Measurements from ENCODE around the gene CDC42EP4.

DNA sequence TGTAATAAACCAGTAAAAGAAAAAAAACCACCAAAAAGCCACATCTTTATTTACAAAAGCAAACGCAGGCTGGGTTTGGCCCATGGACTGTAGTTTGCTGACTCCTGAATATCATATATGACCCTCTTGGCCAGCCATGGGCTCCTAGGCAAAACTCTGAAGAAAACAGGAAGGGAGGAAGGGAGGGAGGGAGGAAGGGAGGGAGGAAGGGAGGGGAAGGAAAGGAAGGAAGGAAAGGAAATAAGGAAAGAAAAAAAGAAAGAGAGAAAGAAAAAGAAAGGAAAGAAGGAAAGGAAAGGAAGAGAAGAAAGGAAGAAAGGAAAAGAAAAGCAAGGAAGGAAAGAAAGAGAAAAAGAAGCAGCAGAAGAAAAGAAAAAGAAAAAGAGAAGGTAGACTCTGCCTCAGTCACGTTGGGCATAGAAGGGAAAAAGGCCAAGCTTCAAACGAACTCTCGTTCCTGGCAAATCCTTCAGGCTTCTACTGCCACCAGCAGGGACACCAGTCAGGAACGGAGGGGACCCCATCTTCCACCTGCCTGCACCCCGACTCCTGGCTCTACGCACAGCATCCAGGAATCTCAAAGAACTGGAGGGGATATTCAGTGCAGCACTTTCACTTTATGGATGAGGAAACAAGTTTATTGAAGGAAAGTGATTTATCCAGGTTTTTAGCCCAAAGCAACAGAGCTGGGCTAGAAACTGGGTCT, 22.1 kb downstream of the CDC42EP4 start:
- TF ChIP-seq CTCF (IDR thresholded peaks at IDR 0.05) (no peak), POLR2A (IDR thresholded peaks at IDR 0.05) (no peak), EP300 (IDR thresholded peaks at IDR 0.05) (no peak)

Measured in tibial nerve (tissue), 4 donors.